GM19035 (cell line): ENCODE measurements around the gene DEFB132.
"Not testable (repeated sequence)": the region's sequence is repeated elsewhere in the genome, so short reads cannot be mapped to it uniquely, and the experiment has no call there.

Source experiments
- ATAC-seq: cut with Tn5 transposase; IDR thresholded peaks from one replicate; pipeline ENCODE4 v1.9.1; 2021; ENCODE audit not compliant: unreplicated experiment

DEFB132 gene, protein sequence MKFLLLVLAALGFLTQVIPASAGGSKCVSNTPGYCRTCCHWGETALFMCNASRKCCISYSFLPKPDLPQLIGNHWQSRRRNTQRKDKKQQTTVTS

DNA sequence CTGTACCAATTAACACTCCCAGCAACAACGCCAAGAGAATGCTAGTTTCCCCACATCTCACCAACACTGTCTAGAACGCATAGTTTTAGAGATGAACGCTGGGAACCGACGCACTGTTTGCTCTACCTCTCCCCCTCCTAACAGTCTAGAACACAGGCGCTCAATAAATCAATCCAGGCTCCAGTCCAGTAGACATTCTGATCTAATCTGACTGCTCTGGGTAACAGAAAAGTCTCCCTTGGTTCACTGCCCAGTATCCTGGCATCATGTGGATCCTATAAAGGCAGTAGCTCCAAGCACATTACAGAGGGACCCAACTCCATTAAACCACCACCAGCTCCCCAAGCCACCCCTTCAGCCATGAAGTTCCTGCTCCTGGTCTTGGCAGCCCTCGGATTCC is at the start of gene DEFB132:
DEFB132 (plus strand) TSS at position 306 of the 400 bp plus-strand sequence; CDS start at position 361, 55 bp downstream.
- no peak for ATAC-seq

DNA sequence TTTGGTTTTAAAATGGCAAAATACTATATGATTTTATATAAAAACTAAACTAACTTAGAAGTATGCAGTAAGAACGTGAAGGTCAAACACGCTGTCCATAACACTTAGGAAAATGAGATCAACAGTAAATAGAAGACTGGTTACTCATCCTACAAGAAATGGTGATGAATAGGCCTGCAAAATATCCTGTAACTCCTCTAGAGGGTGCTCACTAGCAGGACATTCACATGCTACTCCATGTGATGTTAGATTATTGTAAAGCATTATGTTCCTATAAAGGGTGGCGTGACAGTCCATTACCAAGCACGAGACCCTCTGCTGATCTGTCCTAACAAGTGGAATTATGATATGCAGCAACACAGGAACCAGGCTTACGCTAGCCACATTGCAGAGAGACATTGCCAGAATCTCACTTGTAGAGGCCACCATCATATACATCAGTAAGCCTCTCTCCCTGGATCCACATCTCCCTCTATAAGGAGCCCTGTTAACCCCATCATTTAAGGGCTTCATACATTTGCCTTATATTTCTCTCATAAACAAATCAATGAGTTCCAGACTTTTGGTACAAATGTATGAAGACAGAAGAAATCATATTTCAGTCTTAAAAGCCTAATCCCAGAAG is 48.5 kb upstream of the DEFB132 start:
- ATAC-seq = no peak

DNA sequence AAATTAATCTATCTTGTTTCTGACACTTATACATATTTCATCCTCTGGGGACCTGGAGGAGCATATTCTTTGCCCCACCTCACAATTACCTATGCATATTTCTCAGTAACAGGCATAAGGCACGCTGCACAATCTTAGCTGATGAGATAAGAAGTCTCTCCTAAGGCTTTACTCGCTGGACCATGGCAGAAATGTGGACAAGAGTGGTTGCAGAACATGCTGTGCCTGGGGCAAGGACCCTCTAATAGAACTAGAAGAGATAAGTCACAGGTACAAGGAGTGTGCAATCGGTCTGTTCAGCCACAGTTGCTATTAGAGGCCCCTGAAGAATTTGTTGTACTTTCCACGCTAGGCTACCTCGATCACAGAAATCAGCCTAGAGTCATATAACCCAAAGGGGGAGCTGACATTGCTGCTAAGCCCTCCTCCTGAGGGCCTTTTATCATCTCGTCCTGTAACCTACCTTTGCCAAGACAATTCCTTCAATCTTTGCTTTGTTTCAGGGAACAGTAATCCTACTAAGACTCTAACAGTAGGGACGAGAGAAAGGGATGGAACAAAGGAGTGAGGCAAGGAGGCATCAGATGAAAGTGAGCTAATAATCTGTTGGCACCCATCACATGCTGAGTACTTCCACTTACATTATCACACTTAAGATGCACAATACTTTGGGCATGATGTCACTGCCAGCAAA is 46.6 kb upstream of the DEFB132 start:
- no peak for ATAC-seq

DNA sequence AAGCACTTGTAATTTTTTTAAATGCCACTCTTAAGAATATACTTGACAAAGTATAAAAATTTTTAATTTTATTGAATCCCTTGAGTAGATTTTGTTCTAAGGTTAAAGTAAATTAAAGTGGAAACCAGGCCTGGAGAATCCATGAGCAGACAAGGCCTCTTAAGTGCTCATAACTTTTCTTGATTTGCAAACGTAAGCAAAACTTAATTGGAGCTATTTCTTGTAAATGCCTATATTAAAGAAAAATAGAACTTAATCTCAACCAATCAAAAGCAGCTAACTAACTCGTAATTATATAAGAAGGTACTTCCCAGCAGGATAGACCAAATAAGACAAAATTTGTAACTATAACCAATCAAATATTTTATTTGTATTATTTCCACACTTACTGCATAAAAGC is 43.1 kb upstream of the DEFB132 start:
- no peak for ATAC-seq

DNA sequence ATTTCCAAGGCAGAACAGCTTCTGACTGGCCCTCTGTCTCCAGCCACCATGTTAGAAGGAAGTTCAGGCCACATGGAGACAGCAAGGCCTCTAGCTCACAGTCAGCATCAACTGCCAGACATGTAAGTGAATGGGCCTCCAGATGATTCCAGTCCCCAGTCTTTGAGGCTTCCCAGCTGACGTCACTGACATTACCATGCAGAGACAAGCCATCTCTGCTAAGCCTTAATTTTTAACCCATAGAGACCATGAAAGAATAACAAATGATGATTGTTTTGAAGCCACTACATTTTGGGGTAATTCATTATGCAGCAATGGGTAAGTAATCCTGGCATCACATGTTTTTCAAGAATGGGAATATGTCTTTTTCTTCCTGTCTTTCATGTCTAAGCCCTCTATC is 41.7 kb upstream of the DEFB132 start:
- no peak for ATAC-seq

DNA sequence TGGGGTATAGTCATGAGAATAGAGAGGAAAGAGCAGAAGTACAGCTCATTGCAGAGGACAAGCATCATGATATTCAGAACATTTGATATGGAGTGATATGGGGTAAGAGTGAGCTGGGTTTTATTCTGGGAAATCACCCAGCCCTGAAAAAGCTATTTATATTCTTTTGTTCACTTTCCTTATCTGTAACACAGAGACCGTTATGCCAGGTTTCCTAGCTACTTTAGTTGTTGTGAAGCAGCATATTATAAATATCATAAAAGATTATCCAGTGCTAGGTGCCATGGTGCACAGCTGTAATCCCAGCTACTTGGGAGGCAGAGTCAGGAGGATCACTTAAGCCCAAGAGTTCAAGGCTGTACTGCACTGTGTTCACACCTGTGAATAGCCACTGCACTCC is 40.3 kb upstream of the DEFB132 start:
- ATAC-seq = no peak

DNA sequence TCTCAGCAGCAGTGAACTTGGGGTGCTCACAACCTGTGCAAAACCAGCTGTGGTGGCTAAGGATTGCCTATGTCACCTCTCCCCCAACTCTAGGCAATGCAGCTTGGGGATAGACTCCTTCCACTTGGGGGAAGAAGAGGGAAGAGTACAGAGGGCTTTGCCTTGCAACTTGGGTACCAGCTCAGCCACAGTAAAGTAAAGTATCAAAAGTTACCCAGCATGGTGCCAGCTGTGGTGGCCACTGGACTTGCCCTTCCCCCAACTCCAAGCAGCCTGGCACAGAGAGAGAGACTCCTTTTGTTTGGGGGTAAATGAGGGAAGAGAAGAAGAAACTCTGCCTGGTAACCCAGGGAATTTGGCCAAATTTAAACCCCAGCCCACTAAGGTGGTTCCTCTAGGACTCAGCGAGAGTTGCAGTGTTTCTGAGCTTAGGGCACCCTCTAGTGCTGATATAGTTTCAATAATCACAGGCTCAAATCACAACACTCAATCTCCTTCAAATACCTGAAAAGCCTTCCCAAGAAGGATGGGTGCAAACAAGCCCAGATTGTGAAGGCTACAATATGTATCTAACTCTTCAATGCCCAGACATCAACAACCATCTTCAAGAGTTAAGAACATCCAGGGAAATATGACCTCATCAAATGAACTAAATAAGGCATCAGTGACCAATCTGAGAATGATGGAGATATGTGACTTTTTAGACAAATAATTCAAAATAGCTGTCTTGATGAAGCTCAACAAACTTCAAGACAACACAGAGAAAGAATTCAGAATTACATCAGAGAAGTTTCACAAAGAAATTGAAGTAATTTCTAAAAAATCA is 38.0 kb upstream of the DEFB132 start:
- ATAC-seq = no peak

DNA sequence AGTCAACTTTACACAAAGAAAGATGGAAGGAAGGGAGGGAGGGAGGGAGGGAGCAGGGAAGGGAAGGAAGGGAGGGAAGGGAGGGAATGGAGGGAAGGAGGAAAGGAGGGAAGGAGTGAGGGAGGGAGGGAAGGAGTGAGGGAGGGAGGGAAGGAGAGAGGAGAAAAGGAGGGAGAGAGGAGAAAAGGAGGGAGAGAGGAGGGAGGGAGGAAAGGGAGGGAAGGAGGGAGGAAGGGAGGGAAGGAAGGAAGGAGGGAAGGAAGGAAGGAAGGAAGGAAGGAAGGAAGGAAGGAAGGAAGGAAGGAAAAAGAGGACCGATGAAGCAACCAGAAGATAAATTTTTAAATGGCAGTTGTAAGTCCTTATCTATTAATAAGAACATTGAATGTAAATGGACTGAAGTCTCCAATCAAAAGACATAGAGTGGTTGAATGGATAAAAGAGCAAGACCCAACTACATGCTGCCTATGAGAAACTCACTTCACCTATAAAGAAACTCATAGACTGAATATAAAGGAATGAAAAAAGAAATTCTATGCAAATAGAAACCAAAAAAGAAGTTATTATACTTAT is 36.2 kb upstream of the DEFB132 start:
- ATAC-seq = no peak

DNA sequence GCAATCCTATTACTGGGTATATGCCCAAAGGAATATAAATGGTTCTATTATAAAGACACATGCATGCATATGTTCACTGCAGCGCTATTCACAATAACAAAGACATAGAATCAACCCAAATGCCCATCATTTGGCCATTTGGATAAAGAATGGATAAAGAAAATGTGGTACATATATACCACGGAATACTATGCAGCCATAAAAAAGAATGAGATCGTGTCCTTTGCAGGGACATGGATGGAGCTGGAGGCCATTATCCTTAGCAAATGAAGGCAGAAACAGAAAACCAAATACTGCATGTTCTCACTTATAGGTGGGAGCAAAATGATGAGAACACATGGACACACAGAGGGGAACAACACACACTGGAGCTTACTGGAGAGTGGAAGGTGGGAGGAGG is 31.6 kb upstream of the DEFB132 start:
- not testable (repeated sequence) for ATAC-seq

DNA sequence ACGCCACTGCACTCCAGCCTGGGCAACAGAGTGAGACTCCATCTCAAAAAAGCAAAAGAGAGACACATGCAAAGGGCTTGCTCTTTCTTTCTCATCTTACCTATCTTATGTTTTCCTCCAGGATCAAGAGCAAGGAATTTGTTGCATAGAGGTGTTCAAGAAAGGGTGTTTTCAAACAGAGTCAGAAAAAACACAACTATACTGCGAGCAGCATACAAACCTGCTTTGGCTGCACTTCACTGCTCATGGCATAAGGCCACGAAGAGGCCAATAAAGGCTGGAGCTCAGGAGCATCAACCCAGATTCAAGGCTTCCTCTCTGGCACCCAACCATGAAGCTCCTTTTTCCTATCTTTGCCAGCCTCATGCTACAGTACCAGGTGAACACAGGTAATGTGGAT is 30.6 kb upstream of the DEFB132 start, which contains the start of gene DEFB129:
DEFB129 (plus strand) TSS at position 301 of the 400 bp plus-strand sequence; CDS start at position 332, 31 bp downstream.
- ATAC-seq = no peak

DNA sequence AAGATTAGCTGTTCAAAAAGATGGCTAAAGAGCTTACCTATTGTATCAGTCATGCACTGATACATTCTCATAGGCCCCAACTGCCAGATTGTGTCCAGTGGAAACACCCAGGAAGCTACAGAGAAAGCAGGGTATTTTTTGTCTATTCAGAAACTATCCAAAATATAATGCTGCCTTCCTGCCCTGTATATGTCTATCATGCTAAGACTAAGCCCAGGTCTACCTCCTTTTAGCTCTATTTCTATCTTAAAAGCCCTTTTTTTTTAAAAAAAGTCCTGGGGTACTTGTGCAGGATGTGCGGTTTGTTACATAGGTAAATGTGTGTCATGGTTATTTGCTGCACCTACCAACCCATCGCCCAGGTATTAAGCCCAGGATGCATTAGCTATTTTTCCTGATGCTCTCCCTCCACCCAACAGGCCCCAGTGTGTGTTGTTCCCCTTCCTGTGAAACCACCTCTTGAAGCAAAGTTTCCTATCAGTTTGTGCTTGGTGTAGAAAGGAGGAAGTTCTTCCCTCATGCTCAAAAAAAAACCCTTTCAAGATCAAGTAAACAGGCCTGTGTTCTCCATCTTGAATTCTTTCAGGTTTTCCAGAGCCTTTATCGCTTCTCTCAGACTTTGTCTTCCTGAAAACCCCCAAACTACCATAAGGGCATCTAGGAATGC is 30.0 kb upstream of the DEFB132 start:
- no peak for ATAC-seq

DNA sequence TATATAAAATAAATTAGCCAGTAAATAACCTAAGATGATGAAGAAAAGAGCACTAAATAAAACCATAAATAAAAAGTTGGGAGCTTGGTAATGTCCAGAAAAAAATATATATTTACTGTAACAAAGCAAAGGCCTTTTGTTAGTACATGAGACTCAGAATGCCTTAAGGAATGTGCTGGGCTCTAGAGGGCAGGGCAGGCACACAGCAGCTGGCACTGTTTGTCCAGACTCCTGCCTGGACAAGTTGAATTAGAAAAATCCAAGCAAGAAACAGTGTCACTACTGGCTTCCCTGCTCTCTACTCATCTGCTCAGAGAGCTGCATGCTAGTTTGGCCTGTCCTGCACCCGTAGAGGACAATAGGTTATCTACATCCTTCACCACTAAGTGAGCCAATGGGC is 21.6 kb upstream of the DEFB132 start:
- no peak for ATAC-seq

DNA sequence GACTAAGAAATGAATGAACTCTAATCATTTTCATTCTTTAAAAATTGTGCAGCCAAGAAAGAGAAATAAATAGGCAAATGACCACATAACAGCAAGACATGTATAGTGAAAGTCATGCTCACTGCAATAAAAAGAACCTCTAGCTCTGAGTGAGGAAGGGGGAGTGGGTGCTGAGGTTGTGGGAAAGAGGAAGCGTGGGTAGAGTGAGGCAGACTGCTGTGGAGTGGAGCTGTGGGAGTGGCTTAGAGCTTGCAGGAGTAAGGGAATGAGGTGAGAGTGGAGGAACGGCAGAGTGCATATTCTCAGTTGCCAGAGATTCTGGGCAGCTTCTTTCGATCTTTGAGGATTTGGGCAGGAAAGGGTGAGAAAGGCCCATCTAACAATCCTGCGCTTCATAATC is 20.0 kb upstream of the DEFB132 start:
- no peak for ATAC-seq

DNA sequence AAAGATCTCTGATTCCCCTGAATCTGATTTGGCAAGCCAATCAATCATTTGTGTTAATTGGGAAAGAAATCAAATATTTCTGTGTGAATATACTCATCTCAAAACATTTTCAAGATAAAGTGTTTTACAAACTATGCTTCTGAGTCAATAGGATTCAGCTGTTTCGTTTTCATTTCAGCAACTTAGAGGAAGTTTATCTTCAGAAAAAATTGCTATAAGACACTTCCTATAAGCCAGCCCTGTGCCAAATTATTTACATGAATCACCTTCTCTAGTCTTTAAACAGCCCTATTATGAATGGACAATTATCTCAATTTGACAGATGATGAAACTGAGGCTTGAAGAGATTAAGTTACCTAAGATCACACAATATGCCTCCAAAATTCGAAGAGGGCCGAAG is 19.6 kb upstream of the DEFB132 start:
- no peak for ATAC-seq

DNA sequence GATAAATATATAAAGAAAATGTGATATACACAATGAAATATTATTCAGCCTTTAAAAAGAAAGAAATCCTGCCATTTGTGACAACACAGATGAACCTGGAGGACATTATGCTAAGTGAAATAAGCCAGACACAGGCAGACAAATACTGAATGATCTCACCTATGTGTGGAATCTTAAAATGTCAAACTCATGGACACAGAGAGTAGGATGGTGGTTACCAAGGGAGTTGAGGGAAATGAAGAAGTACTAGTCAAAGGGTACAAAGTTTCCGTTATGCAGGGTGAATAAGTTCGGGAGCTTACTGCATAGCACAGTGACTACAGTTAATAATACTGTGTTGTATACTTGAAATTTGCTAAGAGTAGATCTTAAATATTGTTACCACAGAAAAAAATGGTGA is 14.6 kb upstream of the DEFB132 start:
- no peak for ATAC-seq

DNA sequence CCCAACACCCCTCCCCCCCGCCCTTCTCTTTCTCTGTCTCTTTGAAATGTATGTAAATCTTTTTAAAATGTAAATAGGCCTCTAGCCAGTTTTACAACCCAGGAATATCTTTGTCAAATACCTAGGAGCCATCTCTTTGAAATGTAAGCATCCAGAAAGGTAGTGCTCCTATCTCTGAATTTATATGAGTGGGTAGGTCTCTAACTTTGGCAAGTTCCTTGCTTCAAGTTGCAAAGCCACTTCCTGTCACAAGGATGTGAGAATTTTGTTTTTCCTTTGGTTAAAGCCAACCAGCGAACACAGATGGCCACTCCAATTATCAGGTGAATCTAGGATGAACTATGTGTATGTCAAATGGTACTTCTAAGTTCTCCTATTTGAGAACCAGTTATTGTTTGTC is 6.2 kb upstream of the DEFB132 start:
- ATAC-seq = no peak

DNA sequence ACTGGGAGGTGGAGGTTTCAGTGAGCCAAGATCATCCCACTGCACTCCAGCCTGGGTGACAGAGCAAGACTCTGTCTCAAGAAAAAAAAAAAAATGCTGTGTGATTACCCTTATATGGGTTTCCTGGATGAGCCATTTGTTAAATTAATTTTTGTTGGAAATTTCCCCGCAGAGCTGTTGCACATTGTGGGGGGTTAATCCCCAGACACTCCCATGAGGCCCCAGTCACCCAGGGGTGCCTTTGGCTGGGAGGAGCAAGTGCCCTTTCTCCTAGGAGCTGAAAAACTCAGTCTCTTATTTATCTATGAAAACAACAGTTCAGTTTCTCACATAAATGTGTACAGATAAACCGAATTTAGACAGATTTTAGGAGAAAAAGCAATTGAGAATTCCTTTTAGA is 4.7 kb upstream of the DEFB132 start:
- ATAC-seq = no peak

DNA sequence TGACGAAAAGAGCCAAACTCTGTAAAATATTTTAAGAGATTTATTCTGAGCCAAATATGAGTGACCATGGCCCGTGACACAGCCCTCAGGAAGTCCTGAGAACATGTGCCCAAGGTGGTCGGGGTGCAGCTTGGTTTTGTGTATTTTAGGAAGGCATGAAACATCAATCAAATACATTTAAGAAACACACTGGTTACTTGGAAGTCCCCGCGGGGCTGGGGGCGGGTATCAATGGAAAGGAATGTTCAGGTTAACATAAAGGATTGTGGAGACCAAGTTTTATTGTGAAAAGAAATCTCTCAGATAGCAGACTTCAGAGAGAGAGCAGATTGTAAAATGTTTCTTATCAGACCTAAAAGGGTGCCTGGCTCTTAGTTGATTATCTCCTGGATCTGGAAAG is 4.1 kb upstream of the DEFB132 start:
- ATAC-seq = not testable (repeated sequence)

DNA sequence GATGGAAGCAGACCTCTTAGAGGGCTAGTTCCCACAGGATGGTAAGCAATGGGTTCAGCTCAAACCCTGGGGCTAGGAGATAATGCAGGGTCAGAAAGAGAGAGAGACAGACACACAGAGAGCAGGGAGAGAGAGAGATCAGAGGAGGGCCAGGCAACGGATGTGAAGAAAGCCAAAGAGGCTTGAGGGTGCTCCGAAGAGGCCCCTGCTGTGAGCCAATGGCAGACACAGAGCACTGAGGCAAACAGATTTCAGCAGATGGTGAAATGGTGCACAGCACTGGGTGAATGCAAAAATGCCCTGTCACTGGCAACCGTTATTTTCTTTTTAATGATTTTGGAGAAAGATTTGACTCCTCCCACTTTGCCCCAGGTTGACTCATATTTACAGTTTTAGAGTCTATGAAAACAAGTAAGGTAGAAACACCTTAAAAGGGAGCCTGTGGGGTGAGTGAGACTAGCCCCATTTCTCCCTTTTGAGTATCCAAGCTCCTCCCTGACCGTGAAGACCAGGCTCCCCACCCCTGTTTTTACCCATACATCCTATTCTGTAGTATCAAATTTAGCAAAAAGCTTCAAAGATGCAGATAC is 840 bp downstream of the DEFB132 start:
- ATAC-seq = no peak

DNA sequence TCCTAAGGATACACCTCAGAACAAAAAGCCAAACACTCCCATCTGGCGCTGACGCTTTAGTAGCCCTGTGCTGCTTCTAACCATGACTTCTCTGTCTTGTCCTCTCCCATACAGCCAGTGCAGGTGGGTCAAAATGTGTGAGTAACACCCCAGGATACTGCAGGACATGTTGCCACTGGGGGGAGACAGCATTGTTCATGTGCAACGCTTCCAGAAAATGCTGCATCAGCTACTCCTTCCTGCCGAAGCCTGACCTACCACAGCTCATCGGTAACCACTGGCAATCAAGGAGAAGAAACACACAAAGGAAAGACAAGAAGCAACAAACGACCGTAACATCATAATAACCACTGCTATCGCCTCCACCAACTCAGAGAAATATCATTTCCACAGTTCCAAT is 1.4 kb downstream of the DEFB132 start:
- no peak for ATAC-seq
